Omental fat pad (tissue), 4 donors: ENCODE data around the gene OR8B3. TPM values are rescaled to one million over a fixed set of nuclear protein-coding genes. Genes with fewer than 3 reads are reported as not detected.

Experiments
- ATAC-seq: fragments of 150-250 bp; one replicate; pipeline ENCODE4 v1.9.1; 2016; ENCODE audit warnings: mild to moderate bottlenecking, moderate library complexity; ENCODE audit not compliant: low FRiP score
- DNase-seq: peaks from one replicate; pipeline ENCODE4 v3.0.0-alpha.2; 2019; ENCODE audit warnings: low spot score
- total RNA-seq, 4 donors: library from RNA; depleted of rRNA; stranded (reverse); fragments of >200 nt; gene quantifications; one replicate each; pipeline ENCODE4 v1.1.0, GENCODE V29; 2016
- TF ChIP-seq, protein P1 (sequence below), 3 donors: fragments of 450-650 bp; IDR thresholded peaks; one replicate each; pipeline ENCODE4 v1.5.1; 2016 to 2017; ENCODE audit warnings: antibody characterized with exemption in 3 of 3, mild to moderate bottlenecking in 3 of 3, moderate library complexity in 2 of 3

The OR8B3 gene
- total RNA-seq, 4 donors from 2014 or later, result not detected

DNA sequence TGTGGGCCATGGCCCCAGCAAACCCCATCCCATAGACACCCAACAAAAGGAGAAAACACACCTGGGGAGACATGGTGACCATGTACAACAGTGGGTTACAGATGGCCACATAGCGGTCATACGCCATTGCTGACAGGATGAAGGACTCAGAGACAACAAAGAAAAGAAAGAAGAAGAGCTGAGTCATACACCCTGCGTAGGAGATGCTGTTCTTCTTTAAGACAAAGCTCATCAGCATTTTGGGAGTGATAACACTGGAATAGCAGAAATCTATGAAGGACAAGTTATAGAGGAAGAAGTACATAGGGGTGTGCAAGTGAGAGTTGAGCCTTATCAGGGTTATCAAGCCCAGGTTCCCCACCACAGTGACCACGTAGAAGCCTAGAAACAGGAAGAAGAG is 41.8 kb upstream of the OR8B3 start:
- DNase-seq (no peak), ATAC-seq (no peak)
- TF ChIP-seq, protein P1, sequence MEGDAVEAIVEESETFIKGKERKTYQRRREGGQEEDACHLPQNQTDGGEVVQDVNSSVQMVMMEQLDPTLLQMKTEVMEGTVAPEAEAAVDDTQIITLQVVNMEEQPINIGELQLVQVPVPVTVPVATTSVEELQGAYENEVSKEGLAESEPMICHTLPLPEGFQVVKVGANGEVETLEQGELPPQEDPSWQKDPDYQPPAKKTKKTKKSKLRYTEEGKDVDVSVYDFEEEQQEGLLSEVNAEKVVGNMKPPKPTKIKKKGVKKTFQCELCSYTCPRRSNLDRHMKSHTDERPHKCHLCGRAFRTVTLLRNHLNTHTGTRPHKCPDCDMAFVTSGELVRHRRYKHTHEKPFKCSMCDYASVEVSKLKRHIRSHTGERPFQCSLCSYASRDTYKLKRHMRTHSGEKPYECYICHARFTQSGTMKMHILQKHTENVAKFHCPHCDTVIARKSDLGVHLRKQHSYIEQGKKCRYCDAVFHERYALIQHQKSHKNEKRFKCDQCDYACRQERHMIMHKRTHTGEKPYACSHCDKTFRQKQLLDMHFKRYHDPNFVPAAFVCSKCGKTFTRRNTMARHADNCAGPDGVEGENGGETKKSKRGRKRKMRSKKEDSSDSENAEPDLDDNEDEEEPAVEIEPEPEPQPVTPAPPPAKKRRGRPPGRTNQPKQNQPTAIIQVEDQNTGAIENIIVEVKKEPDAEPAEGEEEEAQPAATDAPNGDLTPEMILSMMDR (IDR thresholded peaks at IDR 0.05), result no peak

DNA sequence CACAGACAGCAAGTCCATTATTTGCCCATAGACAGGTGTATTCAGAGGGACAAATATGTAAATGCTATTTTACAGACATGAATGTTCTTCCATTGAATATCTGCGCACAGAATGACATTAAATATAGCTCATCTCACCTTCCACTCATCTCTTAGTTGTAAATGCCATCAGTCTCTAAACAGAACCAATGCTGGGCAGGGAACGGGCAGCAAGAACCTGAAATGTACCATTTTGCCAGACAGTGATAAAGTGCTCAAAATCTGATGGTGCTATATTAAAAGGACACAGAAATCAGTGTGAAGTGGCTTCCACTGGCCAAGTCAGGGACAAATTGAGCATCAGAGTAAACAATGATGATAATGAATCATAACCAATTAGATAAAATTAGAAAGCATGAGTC is 35.9 kb upstream of the OR8B3 start:
- TF ChIP-seq, protein P1 (IDR thresholded peaks at IDR 0.05), result no peak
- ATAC-seq (no peak), DNase-seq (no peak)

DNA sequence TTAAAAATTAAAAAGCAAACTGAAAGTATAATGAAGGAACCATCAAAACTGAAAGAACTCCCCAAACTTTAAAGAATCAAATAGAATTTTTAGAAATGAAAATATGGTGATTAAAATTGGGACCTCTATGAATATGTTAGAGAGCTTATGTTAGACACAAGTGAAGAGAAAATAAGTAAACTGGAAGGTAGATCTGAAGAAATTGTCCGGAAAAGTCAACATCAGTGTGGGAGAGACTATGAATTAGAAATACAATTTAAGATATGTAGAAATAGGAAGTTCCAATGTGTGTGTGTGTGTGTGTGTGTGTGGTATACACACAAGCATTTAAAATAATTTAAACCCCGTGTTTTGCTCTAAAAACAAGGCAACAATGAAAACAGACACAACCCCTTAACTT is 30.8 kb upstream of the OR8B3 start:
- ATAC-seq (no peak), DNase-seq (no peak)
- TF ChIP-seq, protein P1 (IDR thresholded peaks at IDR 0.05), result no peak

DNA sequence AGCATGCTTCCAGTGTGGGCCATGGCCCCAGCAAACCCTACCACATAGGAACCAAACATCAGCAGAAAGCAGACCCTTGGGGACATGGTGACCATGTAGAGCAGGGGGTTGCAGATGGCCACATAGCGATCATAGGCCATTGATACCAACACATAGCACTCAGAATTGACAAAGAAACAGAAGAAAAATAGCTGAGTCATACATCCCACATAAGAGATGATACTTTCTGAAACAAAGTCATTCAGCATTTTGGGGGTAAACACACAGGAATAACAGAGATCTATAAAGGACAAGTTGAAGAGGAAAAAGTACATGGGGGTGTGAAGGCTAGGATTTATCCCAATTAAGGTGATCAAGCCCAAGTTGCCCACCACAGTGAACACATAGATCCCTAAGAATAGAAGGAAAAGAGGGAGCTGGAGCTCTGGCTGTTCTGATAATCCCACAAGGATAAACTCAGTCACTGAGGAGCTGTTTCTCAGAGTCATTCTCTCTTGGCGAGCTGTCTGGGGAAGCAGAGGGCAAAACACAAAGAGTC is 25.6 kb upstream of the OR8B3 start, which contains the start of gene OR8B4:
TSS of gene OR8B4 (minus strand) at position 488 of the 538 bp plus-strand sequence. CDS start at position 488, 0 bp downstream.
- TF ChIP-seq, protein P1 (IDR thresholded peaks at IDR 0.05), result no peak
- DNase-seq, result no peak
- no peak for ATAC-seq

DNA sequence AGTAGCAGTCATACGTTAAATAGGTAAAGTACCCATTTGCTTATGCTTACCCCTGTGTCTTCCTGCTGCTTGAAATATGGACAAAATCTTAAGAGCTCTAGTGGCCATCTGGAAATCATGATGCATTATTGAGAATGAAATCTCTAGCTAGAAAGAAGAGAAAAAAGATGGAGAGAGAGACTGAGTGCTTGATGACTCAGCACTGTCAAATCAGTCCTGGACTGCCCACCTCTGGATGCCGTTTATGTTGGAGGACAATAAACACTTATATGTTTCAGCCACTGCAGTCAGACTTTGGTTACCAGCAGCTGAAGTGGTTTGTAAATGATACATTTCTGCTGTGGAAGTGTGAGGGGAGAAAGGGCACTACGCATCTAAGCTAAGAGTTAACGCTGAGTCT is 22.2 kb upstream of the OR8B3 start:
- ATAC-seq, result no peak
- TF ChIP-seq, protein P1 (IDR thresholded peaks at IDR 0.05), result no peak
- DNase-seq, result no peak

DNA sequence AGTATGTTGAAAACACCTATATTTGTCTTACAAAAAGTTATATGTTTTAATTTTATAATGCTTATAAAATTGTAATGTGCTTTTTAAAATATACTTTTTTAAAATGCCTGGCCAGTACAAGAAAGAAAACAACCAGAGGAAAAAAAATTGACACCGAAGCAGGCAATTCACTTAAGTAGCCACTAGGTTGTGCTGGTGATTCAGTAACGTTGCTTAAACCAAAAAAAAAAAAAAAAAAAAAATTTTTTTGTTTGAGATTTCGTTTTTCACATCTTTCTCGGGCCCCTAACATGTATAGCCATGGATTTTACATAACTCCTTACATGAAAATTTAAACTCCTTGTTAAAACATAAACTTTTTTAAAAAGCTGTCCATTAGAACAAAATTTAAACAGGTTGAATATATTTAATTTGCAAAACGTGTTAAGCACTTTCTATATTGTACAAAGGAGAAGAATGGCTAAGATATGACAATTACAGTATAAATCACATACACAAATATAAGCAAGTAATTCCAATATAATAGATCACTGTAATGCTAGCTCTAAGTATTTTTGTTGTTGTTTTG is 16.6 kb upstream of the OR8B3 start:
- TF ChIP-seq, protein P1 (IDR thresholded peaks at IDR 0.05), result no peak
- DNase-seq (no peak), ATAC-seq (no peak)

DNA sequence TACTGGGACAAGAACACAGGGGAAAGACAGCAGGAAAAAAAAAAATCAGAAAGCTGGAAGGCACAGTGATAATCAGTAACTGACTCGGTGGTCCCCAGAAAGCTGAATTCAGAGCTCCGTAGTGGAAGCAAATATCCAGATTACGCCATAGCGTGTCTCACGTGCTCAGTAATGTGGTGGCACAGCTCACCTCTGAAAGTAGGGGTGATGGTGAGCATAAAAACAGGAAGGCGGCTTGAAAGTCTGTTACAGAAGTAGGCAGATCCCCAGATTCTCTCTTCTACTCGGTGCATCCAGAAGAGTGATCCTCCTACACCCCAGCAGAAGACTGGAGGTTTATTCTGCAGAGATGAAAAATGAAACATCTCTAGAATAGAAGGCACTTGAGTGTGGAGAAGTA is 11.1 kb upstream of the OR8B3 start:
- TF ChIP-seq, protein P1 (IDR thresholded peaks at IDR 0.05), result no peak
- ATAC-seq (no peak), DNase-seq (no peak)
